HG03135 (cell line): ENCODE measurements around the gene SGPP2.
"Not testable (repeated sequence)": the region's sequence is repeated elsewhere in the genome, so short reads cannot be mapped to it uniquely, and the experiment has no call there.

ENCODE experiments used
- ATAC-seq: cut with Tn5 transposase; IDR thresholded peaks from one replicate; pipeline ENCODE4 v1.9.1; 2021; ENCODE audit warnings: mild to moderate bottlenecking, moderate library complexity; ENCODE audit not compliant: unreplicated experiment

SGPP2 gene

DNA sequence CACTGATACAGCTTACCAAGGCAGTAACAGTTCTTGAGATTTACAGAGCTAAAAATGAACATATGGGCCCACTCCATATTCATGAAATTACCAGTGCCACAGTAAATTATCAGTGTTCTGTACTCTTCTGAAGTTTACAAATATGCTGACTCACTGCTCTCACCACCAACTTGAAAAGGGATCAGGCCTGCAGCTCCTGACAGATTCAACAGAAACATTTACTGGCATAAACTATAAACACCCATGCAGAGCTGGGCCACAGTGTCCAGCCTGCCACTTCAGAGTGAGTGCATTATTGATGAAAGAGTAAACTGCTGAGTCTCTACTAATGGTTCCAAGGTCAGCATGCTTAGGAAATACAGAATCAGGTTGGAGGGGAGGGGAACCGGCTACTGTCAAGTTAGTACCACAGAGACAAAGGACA, 148.4 kb downstream of the SGPP2 start:
- no peak for ATAC-seq

DNA sequence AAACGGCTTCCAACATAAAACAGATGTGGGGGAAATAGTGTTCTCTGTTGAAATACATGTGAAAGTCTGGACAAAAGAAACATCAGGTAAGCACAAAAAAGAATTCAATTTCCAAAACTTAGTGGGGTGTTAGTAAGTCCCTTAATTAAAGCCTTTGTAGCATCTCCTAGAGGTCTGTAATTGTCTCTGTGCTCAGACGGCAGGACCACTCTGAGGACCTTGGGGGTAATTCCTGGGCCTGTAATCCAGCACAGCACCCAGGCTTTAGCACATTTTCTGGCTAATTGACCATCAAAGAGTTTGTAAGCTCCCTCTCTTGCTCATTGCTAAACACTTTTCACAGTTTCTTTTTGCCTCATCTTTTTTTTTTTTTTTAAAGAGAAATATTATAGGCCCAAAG, 151.3 kb downstream of the SGPP2 start:
- no peak for ATAC-seq

DNA sequence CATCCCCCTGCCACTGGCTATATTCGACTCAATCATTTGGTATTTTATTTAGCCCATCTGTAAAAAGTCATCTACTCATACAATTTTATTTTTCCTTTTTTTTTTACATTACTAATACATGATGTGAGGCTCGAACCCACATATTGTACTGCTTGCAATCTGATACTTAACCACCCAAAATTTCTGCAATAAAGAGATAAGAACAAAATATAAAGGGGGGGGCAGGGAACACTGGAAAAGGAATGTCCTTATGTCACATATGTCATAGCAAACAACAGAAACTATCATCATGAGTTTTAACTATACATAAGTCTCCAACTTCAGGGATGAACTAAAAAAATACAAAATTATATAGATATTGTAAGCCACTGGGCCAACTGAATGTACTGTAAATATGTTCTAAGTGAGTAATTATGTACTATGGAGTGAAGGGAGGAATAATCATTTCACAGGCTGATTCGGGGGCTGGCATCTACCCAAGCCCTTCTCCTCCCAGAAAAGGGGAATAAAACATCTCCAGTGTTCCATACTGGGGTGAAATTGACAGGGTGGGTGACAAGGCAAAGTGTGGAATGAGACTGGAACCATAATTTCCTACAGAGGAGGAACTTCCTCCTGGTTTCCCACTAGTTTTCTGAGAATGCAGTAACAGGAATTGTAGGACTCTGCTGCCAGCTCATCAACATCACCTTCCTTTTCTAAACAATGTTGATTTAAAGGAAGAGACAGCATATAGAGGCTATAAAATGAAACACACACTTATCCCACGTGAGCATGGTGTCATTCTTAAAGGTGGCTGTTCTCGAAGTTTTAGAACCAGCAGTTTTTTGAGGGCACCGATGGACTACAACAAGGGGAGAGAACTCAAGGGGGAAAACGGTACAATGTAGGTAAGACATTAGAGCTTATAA, 152.1 kb downstream of the SGPP2 start:
- ATAC-seq: no peak

DNA sequence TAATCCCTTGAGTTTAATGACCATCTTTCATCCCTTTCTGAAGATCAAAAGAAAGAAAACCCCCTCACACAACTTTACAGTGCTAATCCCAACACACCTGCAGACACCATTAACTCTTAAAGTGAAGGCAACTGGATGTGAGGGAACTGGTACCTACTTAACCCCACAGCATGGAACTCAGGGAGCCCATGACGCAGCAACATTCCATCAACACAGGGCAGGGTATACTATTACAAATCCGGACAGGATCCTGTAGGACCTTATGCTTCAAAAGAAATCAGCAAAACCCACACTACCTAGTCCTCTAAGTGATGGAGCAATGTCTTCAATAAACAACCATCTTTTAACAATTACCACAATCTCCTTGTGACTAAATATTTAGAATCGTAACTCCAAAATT, 153.0 kb downstream of the SGPP2 start:
- no peak for ATAC-seq

DNA sequence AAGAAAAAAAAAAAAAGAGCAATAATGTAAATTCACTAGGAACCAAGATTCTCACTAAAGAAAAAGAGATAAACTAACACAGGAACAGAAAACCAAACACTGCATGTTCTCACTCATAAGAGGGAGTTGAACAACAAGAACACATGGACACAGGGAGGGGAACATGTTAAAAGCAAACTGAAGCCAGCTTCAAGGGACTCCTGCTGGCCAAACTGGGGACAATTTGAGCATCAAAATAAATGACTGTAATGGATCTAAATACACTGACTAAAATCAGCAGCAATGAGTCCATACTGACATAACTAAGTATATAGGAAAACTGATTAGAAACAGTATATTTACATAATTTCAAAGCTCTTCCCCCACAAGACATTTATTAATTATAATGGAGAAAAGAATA, 158.6 kb downstream of the SGPP2 start:
- ATAC-seq: no peak

DNA sequence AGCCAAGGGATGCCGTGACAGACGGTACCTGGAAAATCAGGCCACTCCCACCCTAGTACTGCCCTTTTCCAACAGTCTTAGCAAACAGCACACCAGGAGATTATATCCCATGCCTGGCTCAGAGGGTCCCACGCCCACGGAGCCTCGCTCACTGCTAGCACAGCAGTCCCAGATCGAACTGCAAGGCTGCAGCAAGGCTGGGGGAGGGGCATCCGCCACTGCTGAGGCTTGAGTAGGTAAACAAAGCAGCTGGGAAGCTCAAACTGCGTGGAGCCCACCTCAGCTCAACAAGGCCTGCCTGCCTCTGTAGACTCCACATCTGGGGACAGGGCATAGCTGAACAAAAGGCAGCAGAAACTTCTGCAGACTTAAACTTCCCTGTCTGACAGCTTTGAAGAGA, 160.2 kb downstream of the SGPP2 start:
- ATAC-seq: not testable (repeated sequence)

DNA sequence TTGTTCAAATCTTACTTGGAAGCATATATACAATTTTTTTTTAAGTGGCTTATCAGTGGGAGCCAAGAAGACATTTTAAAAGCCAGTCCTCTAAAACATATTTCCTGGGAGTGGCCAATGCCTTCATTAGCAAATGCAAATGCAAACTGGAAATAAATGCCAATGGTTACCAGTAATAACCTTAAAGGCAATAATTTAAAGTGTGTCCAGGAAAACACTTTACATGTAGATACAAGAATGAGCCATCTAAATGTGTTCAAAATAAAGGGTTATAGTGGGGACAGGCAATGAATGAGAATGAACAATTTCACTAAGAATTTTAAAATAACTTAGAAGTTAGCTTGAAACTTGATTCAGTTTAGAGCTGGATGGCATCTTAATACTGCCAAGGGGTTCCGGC, 167.3 kb downstream of the SGPP2 start:
- no peak for ATAC-seq

- no peak for ATAC-seq
Observed at GRCh38 chr2:222592176-222592575, 167.8 kb downstream of the SGPP2 start.

DNA sequence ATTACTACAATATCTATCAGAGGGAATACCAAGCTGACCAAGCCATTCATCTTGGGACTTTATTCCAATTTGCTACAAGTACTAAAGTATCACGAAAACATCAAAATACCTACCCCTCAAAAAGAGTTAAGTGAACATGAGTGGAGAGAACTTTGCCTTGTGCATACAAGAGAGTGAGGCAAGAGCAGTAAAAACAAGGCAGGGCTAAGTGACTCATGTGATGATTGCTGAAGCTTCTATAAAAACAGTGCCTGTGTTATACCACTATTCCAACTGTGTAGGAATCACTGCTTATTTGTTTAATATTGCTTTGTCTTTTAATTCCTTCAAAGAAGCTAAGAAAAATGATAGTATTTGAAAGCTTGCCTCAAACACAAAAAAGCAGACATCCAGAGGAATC, 170.3 kb downstream of the SGPP2 start:
- no peak for ATAC-seq

DNA sequence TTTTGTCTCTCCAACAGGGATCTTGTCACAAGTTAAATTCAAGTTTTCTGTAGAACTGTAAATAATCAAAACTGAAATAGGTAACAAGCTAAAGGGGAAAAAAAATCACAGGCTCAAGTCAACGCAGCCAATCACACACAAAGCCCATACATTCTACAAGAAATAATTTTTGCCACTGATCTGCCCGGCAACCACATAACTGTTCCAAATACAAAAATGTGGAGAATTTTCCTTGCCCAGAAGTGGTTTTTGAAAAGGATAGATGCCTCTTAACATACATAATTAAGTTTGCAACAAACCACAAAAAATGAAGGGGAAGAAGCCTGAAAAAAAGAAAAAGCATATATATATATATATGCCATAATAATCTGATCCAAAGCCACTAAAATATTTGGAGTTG, 171.2 kb downstream of the SGPP2 start:
- ATAC-seq: no peak

DNA sequence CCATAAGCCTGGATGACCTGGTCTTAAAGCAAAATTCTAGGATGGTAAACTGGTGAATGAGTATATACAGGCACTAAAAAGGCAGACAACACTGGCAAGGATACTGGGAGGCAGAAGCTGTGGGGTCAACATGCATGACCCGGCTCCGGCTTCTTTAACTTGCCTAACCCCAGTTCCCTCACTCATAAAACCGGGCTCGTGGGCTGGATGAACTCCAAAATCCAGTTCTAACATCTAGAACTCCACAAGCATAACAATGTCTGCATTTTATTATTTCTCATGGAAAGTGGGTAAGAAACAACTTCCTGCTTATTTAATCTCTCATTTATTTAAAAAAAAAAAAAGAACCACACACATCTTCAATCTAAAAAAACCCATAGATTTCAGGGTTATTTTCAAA, 174.3 kb downstream of the SGPP2 start:
- no peak for ATAC-seq

GRCh38 chr2:222603501-222603900, 179.2 kb downstream of the SGPP2 start:
- ATAC-seq: no peak

- ATAC-seq: no peak
Observed at GRCh38 chr2:222604749-222605515, 180.6 kb downstream of the SGPP2 start.

DNA sequence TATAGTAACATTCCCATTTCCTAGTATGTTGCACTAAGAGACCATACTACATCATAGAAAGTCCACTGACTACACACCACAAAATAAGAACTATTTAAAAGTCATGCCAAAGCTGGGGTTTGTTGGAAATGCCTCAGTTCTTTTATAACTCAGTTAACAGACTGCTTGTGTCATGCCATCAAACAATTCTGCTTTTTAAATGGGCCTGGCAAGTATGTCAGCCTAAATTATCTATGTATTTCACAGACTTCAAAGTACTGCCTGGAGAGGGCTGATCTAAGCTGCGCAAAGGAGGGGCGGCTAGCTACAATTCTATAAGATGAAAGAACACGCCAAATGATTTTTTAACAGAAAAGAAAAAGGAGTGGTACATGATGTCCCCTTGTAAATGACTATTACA, 182.0 kb downstream of the SGPP2 start:
- no peak for ATAC-seq

GRCh38 chr2:222608081-222608480, 183.7 kb downstream of the SGPP2 start:
- ATAC-seq: no peak

DNA sequence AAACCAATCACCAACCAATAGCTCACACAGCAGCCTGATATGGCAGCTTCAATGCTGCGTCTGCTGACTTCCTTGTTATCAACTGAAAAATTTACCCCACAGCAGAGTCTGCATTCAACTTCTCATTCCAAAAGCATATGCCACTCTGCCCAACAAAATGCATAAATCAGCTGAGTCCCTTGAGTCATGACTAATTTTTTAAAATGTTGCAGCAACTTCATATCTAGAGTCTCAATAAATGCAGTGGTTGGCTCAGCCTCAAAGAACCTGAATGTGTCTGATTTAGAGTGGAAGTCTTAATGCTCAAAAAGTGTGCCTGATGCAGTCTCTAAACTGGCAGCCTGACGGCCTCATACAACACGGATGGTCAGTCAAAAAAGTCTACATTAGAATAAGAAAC, 185.0 kb downstream of the SGPP2 start:
- ATAC-seq: no peak
